Activated CD4-positive, alpha-beta T cell treated with anti-CD3 and anti-CD28 coated beads for 24 hours (primary cell): ENCODE measurements around the gene DOCK1.

Source experiments
- DNase-seq, 2 donors: peaks; one replicate each; pipeline ENCODE4 v3.0.0-alpha.2; 2020; ENCODE audit warnings: low read depth in 2 of 2

DOCK1 gene

DNA sequence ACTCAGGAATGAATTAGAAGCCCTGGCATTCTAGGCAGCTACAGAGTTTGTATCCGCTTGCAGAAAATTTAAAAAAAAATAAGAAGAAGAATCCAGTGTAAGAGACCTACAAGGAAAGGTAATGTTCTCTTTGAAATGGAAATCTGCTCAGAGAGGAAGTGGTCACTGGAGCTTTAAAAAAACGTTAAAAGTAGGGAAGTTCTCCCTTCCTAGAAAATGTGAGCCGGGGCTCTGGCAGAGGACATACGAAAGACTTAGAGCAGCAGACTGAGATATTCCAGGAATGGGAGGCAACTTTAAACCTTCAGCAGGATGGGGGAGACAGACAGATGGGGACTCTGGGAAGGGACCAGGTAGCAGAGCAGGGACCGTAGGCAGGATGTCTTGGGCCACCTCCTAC, 494.4 kb downstream of the DOCK1 start:
- no peak for DNase-seq

DNA sequence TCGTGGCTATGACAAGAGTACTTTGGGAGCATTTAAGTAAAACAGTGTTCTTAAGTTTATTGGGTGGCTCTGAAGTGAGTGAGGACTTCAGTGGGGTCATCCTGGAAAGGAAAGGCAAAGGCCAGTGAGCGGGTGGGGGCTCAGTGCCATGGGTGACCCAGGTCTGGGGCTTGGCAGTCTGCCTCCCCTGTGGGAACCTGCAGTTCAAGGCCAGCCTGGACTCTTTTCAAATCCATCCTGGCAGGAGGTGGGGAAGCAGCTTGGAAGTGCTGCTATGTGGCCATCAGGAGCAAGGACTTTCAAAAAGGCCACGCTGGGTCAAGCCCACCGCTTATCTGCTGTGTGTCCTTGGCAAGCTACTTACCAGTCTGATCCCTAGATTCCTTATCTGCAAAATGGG, 495.0 kb downstream of the DOCK1 start:
- DNase-seq: no peak

DNA sequence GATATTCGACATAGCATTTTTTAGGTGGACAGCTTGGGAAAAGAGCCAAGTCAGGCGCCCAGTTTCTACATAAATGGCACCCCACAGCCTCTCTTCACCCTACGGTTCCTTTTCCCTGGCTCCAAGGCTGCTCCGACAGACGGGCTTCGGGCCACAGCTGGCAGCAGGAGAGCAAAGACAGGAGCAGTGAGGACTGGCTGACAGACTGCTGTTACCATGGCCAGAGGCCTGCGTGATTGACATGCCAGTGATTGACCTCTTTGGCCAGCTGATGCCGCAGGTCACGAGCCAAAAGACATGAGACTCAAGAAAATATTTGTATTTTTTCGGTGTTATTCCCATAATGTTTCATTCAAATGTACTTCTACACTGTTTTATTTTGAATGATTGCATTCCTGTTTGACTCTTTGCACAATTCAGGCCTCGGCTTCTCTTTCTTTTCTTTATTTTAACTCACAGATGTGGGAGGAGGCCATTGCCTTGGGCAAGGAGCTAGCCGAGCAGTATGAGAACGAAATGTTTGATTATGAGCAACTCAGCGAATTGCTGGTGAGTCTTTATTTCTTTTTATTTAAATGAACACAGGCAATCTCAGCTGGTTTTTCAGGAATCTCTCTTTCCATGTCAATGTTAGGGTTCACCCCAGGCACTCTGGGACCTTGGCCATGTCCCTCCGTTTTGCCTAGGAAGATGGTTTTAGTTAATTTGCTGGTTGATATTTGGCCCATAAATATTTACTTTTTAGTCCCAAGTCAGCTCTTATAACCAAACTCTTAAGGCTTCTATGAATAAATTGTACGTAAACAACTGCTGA, 497.6 kb downstream of the DOCK1 start:
- DNase-seq: no peak

DNA sequence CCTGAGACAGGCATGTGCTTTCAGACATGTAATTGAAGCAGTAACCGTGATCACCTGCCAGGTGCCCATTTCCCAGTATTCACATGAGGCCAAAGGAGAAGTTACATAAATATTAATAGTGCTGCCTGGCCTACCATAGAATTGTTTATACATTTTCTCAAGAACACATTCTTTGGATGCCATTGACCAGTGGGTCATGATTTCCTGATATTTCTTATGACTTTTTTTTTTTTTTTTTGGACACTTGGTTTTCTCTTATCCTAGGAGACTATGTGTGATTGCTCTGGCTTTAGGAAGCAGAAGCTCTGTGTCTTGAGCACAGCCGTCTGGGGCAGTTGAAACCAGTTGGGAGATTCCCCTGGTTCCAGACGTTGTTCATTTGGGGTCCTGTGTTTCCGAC, 500.0 kb downstream of the DOCK1 start:
- no peak for DNase-seq

DNA sequence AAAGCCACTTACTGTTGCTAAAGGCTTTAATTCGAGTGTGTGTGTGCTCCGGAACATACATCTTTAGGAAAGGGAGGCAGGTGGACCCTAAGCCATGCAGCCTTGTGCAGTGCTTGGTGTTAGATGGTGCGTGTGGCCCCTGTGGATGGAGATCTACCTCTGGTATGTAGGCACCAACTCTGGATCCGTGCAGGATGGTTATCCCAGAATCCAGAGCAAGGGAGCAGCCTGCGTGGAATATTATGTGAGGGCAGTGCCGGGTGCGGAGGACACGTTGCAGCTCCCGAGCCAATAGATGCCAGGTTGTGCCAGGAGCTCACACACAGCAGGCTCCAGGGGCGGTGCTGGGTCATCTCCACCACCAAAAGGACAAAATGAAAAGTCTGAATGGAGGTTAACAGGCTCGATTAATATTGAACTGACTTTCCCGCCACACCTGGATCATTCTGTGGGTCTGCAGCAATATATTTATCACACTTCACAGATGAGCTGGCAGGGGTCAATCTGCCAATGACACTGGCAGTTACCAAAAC, 500.9 kb downstream of the DOCK1 start:
- no peak for DNase-seq

DNA sequence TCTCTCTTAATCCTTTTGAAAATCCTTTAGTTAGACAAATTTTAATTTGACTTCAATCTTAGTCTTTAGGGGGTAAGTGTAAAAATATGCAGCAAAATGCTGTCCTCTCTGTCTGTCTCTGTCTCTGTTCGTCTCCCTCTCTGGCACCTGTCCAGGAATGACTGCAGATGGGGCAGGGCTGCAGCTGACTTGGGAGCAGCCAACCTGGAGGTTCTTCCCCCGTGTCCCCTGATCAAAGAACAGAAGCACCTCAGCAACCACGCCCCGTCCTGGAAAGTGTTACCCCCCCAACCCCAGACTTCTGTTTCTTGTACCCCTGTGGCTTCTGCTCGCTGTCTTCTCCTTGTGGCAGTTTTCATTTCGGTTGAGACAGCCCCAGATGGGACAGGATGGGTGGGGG, 502.3 kb downstream of the DOCK1 start:
- DNase-seq: no peak

DNA sequence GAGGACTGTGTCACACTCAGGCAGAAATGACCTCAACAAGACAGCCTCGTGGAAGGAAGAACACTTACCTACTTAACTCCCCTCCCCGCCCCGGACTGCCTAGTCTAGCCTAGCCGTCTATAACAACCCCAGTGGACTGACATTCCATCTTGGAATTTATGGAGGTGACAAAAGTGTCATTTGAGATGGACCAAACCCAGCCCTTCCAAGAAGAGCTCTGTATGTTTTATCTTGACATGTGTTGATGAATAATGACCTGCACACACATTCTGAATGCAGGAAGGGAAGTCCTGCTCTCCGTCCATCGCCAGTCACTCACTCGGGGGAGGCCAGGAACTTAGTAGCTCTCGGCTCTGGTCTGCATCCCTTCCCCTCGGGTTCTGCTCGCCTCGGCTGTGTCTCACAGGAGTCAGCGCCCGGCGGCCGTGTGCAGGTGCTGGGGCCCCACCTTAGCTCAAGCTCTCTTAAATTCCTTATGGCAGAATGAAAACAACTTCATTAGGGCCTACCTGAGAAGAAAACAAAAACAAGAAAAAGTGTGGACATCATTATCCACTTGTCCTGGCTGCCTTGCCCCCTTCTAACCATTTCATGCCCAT, 503.0 kb downstream of the DOCK1 start:
- DNase-seq: no peak

DNA sequence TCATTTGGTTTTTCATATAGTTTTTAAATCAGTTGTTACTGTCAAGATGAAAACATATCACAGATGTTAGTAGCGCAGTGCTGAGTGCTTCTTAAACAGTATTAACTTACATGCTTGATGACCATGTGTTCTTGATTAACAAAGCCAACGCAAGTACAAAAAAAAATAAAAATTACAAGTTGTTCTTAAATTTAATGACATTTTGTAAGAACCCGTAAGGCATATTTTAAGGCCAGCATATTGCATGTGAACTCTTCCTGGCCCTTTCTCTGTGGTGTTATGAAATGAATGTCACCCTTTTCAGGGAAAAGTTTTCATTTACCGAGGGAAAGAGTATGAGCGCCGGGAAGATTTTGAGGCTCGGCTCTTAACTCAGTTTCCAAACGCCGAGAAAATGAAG, 503.5 kb downstream of the DOCK1 start:
- DNase-seq: no peak

DNA sequence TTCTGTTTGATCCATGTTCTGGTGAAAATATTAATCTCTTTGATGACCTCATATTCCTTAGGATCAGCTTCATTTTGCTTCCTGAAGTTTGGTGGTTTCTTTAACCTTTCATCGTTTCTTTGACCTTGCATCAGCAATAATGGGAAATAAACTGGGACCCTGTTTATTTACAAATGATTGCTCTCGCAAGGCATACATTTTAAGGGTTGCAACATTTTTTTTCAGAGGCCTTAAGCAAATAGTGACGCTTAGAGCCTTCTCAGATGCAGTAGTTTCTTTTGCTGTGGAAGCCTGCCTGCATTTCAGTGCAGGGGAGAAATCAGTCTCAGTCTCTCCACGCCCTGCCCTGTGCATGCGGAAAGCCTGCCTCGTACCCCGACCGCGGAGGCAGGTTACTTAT, 504.8 kb downstream of the DOCK1 start:
- DNase-seq: no peak

DNA sequence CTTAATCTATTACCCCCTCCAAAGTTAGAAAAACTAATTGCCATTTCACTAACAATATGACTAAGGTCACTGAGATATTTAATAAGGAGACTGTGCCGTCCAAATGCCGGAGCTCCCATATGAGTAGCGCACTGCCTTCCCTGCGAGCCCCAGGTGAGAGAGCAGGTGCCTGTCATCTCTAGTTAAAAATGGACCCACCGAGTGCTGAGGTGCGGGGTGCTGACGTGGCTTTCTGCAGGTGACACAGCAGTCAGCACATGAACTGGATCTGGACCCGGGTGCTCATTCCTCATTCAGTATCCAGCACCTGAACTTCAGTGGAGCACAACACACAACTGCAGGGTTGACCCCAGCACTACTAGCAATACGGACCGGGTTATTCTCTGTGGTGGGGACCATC, 505.8 kb downstream of the DOCK1 start:
- DNase-seq: no peak

DNA sequence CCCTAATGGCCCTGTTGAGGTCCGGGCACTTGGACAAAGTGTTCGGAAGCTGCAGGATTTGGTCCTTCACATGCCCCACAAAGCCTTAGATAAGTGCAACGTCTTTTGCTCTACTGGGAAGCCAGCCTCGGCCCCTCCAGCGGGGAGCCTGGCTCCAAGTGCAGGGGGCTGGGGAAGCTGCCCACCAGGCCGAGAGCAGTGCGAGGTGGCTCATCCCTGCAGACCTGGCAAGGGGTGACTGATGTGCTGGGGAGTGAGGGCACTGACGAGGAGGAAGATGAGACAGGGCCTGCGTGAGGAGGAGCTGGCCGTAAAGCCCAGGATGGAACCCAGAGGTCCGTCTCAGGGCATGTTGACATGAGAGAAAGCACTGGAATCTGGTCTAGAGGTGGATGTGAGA, 508.1 kb downstream of the DOCK1 start:
- DNase-seq: no peak

DNA sequence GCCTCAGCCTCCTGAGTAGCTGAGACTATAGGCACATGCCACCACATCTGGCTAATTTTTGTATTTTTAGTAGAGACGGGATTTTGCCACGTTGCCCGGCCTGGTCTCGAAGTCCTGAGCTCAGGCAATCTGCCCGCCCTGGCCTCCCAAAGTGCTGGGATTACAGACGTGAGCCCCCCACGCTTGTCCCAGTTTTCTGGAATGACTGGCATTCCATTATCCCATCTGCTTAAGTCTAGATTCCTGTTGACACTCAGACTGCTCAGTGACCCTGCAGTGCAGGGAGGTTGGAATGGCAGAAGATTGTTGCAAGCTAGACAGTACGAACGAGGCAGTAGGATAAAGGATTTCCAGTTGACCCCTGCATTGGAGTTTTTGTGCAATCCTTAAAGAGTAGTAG, 508.8 kb downstream of the DOCK1 start:
- no peak for DNase-seq

DNA sequence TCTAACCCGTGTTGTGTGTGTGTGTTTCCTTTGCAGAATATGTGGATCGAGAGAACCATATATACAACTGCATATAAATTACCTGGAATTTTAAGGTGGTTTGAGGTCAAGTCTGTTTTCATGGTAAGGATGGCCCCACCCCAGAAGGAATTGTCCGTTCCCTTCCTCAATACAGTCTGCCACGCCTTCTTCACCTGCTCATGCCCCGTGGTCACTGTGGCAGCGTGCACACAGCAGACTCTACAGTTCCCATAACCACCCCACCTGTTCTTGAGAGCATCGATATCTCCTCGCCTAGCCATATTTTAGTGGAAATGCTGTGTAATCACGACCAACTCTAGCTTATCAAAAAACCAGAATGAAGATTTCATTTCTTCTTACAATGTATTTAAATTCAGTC, 509.9 kb downstream of the DOCK1 start:
- no peak for DNase-seq

DNA sequence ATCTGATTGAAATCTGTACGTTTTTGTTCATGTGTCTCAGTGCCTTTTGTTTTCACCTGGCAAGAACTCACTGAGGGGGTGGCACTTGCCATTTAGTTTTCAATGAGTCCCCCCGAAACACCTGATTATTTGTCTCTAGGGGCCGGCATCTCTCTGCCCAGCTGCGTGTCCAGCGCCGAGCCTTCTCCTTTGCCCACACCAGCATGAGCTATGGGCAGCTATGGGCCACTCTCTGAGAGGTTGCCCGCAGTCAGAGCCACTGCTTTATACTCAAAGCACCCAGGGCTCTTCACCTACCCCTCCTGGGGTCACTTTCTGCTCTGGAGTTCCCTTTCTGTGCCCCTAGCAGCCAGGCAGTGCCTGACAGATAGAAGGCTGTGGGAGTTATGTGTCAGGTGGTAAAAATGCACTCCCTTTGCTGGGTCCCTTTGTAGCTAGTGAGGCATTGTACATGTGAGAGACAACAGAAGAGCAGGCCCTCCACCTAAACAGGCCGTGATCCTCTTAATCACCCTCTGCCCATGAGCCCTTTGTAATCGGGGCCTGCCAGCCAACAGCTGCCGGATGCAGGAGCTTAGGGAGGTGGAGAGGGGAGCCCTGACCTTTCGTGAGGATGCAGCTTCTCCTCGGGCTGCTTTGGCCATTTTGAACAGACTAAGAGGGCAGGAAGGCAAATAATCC, 510.8 kb downstream of the DOCK1 start:
- no peak for DNase-seq

DNA sequence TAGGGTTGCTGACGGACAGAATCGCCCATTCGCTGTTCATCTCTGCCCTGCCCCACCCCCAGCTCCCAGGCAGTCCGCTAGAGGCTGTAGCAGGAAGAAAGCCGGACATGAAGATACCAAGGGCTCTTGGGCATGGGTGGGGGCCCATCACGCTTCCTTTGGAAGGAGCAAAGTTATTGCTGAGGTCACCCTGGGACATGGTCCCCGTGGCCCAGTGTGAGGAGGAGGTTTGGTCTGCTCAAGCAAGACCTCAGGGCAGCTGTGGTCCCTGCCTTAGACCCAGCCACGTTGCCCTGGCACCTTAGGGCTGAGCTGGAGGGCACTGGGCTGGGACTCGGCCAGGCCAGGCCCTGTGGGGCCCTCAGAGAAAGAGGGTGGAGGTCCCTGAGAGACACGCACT, 511.8 kb downstream of the DOCK1 start:
- DNase-seq: no peak

DNA sequence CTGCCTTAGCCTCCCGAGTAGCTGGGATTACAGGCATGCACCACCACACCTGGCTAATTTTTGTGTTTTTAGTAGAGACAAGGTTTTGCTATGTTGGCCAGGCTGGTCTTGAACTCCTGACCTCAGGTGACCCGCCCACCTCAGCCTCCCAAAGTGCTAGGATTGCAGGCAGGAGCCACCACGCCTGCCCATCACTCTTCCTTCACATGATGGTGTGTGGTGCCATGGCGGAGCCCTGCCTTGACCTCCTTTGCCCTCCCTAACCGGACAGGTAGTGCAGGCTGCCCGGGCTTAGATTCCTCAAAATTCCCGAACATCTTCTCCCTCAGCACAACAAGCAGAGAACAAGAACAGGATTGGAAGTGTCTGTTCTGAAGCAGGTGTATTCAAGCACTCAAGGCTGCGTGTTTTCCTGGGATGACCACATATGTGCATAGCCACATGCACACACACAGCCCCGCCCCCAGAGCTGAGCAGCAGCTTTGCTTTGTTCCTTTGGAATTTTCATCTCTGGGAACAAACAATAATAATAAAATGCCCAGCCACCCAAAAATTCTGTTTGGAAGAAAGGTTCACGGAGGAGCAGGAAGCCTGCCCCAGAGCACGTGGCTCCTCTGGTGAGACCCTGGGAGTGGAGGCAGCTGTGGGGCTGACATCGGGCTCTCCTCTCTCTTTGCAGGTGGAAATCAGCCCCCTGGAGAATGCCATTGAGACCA, 512.6 kb downstream of the DOCK1 start:
- DNase-seq: no peak

DNA sequence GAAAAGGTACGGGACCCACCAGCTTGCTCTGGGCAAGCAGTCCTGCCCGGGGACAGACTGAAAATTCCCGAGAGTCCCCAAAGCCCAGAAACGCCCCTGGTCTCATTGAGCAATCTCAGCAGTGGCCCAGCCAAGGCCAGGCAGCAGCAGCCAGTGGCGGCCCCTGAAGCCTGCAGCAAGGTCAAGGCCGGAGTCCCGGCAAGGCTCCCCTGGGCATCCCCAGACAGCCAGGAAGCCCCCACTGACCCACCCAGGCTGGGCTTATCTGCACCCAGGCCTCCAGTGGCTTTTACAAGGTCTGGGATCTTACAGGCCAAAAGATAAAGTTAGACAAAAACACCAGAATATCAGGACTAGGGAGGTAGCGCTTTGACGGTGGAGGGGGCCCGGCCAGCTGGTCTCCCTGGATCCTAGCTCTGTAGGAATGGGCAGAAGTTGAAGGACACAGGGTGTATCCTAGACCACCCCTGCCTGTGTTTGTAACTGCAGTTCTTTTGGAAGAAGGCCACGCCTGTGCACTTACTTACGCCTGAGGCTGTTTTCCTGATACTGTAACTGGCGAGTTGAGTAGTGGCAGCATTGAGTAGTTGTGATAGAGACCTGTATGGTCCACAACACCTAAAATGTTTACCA, 513.4 kb downstream of the DOCK1 start:
- no peak for DNase-seq

DNA sequence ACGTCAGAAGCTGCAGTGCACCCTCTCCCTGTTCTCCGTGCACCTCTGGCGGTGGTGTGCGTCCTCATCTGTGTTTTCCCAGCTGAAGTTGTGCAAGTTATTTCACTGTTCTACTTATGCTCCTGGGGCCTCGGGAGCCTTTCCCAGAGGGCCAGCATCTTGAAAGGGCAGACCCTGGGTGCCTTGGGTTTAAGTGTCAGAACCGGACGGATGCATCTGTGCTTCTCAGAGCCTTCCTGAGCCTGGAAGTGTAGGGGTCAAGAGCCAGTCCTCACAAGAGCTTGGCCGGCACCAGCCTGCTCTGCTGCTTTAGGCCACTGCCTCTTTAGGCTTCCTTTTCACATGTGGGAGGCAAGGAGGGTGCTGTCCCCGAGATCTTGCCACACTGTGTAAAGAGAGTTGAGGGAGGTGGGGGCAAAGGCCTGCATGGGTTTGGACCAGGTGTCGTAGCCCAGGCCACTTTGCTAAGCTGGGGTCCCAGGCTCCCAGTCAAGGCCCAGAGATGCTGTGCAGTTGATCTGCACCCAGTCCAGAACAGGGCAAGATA, 515.0 kb downstream of the DOCK1 start:
- no peak for DNase-seq

DNA sequence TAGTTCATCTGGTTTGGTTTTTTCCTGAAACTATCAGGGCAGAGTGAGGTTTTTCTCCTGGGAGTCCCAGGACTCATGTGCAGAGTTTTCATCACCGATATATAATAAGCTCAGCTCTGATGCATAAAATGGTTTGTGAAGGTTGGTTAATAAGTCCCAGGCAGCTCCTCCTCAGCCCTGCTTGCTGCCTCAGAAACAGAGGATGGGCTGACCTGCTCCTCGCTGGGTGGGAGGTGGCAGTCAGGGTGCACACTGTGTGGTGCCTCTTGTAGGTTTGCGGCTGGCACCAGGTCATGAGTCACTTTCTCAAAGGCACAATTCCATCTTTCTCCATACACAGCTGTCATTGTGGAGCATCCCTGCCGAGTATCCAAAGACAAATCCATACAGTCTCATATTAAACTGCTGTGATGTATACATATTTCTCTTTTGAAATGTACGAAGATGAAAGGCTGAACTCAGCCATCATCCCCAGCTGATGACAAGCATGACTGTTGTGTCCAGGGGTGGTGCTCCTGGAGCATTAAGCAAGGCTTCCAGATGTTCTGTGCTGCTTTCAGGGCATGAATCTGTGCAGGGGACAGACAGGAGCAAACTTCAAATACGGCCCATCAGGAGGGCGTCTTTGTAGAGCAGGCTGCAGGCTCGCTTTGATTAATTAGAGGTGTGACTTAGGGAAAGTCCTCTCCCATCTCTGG, 518.1 kb downstream of the DOCK1 start:
- DNase-seq: no peak

DNA sequence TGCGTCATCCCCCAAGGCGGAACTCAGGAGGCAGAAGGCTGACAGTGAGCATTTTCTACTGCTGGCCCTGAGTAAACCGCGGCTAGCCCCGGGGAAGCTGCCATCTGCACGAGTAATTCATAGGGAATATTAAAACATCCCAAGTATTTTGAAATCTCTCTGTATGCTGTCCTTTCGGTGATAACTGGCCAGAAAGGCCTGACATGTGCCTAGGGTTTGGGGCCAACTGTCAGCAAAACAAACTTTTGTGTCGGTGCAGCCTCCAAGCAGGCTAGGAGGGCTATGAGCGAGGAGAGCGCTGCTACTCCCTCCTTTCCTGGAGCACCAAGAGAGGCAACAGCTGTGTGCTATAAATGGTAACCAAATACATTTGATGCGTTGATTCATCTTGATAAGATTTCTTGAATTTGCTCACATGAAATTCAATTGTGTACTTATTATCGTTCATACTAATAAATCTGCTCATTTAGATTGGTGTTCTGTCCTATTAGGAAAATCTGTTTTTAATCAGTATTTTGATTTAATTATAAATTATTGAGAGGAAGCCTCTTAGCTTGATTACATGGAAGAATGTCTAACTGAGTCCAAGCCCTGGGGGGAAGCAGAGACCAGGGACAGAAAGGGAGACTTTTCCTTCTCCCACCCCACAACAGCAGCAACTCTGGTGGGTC, 519.5 kb downstream of the DOCK1 start:
- no peak for DNase-seq
